HG03460 (cell line): ENCODE data around the gene EPHA8.

Source experiments
- ATAC-seq: cut with Tn5 transposase; IDR thresholded peaks from one replicate; pipeline ENCODE4 v1.9.1; 2021; ENCODE audit not compliant: unreplicated experiment

The EPHA8 gene

DNA sequence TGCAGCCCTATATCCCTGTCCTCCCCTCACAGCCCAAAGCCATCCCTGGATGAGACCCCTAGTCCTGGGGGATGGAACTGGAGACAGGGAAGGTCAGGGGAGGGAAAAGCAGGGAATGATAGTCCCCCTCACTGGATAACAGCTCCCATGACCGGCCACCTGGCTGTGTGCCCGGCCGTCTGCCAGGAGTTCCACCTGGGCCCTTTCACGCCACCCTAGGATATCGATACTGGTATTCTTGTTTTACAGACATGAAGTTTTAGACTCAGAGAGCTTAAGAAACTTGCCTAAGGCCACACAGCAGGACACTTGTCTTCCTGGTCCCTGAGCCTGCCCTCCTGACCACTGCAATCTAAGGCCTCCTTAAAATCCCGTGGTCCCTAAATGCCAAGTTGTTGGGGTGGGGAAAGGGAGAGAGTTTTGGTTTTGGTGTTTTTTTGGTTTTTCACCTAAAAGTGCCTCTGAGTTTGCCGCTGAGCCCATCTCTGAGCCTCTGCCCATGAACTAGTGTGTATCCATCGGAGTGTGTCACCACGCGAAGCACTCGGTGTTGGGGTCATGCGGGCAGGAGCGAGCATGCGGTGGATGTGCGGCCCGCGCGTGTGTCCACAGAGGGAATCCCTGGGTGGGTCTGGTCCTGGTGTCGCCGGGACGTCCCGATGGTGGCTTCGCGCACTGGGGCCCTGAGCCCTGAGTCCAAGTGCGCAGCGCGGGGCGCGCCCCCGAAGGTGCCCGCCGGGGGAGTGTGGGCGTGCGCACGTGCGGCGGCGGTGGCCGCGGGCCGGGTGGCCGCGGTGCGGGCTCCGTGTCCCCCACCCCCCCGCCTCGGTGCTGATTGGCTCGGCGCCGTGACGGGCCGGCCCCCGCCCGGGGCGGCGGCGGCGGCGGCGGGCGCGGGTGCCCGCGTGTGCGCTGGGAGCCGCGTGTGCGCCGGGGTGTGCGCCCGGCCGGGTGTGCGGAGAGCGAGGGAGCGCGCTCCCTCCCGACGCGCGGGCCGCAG, at the start of gene EPHA8:
EPHA8 (plus strand) TSS at position 906 of the 1,000 bp plus-strand sequence. CDS start 147 bp downstream, outside the sequence.
- ATAC-seq, result no peak

DNA sequence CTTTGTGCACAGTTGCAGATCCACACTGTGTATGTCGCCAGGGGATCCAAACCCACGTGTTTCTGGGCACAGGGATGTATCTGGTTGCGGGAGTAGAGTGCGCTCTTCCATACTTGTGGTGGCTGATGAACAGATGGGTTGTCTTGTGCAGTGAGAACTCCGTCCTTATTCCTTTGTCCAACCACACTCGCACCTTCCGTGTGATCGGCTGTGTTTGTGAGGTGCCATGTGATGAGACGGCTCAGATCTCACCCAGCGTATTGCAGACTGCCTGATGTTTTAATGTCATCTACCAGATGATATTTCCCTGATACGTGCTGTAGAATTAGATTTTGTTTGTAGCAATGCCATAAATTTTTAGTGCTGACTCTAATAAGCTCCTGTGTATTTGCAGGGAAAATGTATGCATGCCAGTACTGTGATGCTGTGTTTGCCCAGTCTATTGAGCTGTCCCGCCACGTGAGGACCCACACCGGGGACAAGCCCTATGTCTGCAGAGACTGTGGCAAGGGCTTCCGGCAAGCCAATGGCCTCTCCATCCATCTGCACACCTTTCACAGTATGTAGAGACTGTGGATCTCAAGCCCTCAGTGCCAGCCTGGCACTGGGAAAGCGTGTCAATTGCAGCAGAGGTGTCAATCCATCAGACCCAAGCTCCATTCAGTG, 46.2 kb upstream of the EPHA8 start:
- no peak for ATAC-seq

DNA sequence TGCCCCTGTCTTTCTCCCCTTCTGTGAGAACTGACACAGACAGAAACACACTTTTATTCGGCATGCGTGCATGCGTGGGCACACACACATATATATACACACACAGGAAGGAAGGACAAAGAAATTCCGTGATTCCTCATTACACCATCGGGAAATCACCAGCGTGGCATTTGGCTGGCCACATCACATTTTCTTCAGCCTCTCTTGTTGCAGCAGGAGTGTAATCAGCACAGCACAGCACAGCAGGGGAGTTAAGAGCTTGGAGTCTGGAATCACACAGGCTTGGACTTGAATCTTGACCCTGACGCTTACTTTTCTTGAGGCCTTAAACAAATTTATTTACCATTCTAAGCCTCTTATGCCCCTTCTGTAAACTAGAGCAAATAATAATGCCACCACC, 45.3 kb upstream of the EPHA8 start:
- no peak for ATAC-seq

- ATAC-seq, result no peak
These were observed 44.9 kb upstream of the EPHA8 start for GRCh38 chr1:22518379-22518778.

GRCh38 chr1:22520871-22521270, 42.4 kb upstream of the EPHA8 start:
- ATAC-seq, result no peak

GRCh38 chr1:22521692-22522091, 41.6 kb upstream of the EPHA8 start:
- no peak for ATAC-seq

DNA sequence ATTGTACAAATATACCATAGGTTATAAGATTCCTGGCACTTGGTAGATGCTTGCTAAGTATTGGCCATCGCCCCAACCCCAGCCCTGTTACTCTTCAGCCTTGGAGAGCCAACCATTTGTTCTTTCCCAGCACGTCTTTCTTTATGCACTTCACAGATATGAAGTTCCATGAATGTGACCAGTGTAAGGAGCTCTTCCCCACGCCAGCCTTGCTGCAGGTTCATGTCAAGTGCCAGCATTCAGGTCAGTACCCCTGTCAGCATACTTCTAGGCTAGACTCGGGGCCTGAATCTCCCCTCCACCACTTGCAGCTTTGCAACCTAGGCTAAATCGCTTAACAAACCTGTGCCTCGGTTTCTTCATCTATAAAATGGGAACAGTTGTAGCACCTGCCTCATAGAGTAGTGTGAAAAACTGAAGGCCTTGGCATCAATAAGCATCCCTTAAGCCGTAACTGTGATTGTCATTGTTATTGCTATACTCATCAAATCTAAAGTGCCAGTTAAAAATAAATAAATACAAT, 41.0 kb upstream of the EPHA8 start:
- ATAC-seq, result no peak

GRCh38 chr1:22524481-22524880, 38.8 kb upstream of the EPHA8 start:
- ATAC-seq, result no peak

- no peak for ATAC-seq
These were observed 38.1 kb upstream of the EPHA8 start for GRCh38 chr1:22525211-22525610.

GRCh38 chr1:22525646-22526045, 37.6 kb upstream of the EPHA8 start:
- no peak for ATAC-seq

DNA sequence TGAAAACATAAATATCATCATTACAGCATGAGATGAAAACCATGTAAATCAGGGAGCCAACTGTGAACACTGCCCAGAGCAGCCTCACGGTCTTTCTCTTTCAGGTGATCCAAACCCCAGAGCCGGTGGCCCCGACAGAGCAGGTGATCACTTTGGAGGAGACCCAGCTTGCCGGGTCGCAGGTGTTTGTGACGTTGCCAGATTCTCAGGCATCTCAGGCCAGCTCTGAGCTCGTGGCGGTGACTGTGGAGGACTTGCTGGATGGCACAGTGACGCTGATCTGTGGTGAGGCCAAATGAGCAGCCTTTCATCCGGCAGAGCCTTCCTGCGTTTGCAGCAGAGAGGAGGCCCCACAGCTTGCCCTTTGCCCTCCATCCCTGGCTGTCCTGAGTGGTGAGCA, 37.2 kb upstream of the EPHA8 start:
- no peak for ATAC-seq

DNA sequence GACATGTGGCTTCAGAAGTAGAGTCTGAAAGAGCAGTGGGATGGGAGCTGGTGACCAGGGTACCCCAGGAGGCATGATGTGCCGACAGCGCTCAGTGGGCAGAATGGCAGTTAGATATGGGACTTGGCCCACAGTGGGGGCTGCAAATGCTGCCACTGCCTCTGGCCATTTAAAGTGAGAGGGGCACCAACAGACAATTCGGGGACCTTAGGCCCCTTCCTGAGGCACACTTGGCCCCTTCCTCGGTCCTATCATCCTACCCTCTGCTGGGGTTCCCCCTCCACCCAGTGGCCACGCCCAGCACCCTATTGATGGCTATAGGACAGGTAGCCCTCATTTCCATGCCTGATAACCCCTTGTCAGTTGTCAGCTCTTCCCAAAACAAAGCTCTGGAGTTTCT, 36.6 kb upstream of the EPHA8 start:
- ATAC-seq, result no peak

- ATAC-seq, result no peak
These were observed 36.2 kb upstream of the EPHA8 start for GRCh38 chr1:22527122-22527521.

DNA sequence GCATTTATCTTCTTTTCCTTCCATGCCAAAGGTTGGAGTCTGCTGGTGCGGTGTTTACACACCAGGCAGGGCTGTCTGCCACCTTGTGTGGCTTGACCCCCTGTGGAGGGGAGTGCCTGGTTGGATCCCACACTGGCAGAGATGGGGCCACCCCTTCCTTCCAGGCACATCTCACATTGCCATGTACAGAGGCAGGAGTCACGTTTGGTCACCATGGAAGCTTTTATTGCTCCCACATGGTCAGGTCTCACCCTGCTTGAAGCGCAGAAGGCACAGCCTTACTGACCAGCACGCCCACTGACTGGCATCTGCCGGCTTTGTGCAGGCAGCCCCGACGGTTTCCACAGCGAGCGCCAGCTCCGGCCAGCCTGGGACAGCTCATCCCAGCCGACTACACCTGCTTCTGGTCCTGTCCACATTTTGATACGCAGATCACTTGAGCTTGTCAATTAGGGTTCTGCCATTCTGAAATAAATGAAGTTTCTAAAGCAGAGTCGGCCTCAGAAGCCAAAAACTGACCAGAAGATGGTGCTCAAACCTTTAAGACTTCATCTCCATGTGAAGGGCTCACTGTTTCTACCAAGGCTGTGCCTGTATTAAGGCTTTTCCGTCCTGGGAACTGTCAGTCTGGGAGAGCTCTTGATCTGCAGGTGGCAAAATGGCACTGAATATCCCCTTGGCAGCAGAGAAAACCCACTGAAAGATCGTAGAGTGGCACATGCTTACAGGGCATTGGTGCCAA, 35.6 kb upstream of the EPHA8 start:
- no peak for ATAC-seq

DNA sequence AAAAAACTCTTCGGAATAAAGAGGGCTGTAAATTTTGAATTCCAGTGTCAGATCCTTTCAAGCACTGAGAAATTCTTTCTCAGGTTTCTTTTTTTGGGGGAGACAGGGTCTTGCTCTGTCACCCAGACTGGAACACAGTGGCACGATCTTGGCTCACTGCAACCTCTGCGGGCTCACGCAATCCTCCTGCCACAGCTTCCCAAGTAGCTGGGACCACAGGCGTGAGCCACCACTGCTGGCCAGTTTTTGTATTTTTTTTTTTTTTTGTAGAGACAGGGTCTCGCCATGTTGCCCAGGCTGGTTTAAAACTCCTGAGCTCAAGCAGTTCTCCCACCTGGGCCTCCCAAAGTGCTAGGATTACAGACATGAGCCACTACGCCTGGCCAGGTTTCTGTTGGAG, 34.8 kb upstream of the EPHA8 start:
- ATAC-seq, result no peak

DNA sequence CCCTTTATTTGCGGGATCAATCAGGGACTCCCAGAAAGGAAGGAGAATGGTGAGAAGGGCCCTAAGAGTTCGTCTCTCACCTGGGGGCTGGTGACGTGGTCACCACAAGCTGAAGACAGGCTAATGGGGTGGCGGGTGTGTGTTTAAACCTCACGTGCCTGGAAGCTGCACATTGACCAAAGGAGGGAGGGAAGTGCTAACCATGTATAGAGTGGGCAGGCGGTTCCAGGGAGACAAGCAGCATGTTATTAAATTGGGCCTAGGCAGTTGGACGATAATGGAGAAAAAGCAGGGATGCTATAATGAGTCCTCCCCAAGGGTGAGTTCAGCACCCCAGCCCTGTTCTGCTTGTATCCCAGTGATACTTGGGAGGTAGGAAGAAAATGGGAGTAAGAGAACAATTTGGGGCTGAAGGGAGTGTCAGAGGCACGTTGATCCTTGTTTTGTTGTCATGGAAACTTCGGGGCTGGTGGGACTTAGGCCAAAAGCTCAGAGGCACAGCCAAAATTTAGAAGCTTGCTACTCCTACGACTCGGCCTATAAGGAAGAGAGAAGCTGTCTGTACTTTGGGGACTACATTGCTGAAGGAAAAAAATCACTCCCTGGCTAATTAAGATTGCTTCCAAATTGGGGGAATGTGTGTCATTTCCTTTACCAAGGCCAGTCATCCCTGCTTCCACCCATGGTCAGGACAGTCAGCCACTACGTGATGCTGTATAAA, 33.2 kb upstream of the EPHA8 start:
- ATAC-seq, result no peak

GRCh38 chr1:22530715-22531114, 32.6 kb upstream of the EPHA8 start:
- no peak for ATAC-seq

DNA sequence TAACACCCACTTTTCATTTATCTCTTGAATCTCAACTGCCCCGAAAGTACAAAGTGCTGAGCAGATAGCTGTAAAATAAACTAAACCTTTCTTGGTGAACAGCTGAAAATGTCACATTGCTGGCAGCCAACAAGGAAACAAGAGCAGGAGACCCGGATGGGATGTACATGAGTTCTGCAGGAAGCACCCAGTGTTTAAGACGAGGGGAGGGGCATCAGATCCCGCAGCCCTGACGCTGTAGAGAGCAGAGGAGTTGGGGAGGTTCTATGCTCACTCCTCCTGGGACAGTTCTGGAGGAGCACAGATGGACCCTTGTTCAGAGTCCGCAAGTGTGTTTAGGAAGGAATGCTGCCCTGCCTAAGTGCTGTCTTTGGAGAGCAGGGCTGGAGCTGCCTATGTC, 32.0 kb upstream of the EPHA8 start:
- ATAC-seq, result no peak

DNA sequence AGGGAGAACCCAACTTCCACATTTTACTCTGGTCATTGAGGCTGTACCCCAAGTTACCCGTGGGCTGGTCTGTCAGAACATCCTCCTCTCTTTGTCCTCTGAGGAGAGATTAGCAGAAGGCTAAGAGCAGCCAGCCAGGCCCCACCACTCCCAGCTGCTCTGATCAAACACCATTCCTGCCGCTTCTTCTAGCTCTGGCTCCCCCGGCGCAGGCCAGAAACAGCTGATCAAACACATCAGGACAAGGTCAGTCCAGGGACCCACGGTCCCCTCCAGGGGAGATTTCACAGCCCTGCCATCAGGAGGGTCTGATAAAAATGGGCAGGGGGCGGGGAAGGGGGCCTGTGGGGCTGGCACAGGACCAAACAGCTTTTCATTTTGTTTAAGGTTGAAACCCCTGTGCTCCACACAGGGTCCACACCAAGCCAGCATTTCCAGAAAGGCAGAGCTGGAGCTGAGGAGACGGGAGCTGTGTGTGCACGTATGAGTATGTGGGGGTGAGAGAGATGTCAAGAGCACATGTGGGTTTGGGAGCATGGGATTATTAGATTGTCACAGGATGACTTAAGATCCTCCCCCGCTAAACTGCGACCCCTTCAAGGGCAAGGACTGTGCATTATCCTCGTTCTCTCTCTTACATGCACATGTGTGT, 29.9 kb upstream of the EPHA8 start:
- ATAC-seq, result no peak

GRCh38 chr1:22534951-22535350, 28.3 kb upstream of the EPHA8 start:
- no peak for ATAC-seq
